GM12874 (cell line): Measurements from ENCODE around the gene VPS13C.

Experiments
- TF ChIP-seq, protein P1 (sequence below): IDR thresholded peaks from 2 replicates; pipeline ENCODE4 v1.5.1; 2011; ENCODE audit warnings: low read depth, mild to moderate bottlenecking, control low read depth, low read length, moderate library complexity; ENCODE audit not compliant: insufficient read depth

The VPS13C gene

DNA sequence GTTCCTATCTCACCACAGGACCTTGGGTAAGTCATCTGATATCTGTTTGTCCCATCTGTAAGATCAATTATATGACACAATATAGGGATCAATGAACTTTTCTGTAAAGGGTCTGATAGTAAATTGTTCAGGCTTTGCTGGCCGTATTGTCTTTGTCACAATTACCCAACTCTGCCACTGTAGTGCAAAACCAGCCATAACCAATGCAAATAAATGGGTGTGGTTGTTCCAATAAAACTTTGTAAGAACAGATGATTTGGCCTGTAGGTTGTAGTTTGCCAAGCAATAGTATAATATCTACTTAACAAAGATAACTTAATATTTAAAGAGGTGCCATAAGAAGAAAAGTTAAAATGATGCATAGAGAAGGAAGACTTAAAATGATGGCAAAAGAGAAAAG lies 210.8 kb downstream of the VPS13C start:
- TF ChIP-seq, protein P1, sequence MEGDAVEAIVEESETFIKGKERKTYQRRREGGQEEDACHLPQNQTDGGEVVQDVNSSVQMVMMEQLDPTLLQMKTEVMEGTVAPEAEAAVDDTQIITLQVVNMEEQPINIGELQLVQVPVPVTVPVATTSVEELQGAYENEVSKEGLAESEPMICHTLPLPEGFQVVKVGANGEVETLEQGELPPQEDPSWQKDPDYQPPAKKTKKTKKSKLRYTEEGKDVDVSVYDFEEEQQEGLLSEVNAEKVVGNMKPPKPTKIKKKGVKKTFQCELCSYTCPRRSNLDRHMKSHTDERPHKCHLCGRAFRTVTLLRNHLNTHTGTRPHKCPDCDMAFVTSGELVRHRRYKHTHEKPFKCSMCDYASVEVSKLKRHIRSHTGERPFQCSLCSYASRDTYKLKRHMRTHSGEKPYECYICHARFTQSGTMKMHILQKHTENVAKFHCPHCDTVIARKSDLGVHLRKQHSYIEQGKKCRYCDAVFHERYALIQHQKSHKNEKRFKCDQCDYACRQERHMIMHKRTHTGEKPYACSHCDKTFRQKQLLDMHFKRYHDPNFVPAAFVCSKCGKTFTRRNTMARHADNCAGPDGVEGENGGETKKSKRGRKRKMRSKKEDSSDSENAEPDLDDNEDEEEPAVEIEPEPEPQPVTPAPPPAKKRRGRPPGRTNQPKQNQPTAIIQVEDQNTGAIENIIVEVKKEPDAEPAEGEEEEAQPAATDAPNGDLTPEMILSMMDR: no peak

DNA sequence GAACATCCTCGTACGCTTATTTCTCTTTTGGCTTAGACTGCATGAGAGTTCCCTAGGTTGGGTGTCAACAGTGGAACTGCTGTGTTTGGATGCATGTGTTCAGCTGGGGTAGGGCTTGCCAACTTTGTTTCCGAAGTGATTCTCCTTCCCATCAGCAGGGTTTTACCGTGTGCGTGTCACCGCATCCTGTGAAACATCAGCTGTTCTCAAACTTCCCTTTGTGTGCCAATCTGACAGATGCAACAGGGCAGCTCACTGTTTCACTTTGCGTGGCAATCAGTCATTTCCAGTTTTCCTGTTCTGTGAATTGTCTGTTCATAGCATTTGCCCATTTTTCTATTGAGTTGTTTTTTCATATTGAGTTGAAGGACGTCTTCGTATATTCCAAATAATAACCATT lies 218.8 kb downstream of the VPS13C start:
- TF ChIP-seq, protein P1: no peak

DNA sequence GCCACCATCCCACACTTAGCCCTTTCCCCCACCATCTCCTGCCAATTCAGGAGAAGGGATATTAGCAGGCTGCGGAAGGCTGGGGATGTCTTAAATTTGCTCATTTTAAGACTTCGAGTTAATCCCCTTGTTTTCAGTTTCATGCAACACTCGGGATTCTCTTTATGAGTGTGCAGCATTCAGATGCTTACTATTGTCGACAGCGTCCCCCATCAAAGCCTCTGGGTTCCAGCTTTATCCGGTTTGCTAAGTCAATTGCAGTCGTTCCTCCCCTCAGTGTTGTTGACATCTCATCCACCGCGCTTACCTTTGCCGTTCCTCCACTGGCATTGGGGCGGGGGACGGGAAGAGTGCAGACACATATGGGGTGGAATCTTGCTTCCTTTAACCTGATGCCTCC lies 220.2 kb downstream of the VPS13C start:
- TF ChIP-seq, protein P1: no peak

DNA sequence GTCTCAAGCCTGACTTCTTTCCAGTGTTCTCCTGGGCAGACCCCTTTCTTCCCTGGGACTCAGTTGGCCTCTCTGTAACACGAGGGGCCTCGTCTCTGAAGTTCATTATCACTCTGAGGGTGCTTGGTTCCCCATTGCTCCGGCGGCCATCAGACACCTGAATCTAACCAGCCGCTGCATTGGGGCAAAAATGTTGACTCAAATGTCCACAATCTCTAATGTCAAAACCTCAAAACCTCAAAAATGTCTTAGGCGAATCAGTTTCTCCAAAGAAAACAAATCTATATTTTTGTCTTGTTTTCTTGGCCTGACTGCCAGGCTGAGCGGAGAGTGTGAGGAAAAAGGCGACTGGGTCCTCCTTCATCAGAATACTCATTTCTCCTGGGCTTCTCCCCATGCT lies 220.7 kb downstream of the VPS13C start:
- TF ChIP-seq, protein P1: no peak

DNA sequence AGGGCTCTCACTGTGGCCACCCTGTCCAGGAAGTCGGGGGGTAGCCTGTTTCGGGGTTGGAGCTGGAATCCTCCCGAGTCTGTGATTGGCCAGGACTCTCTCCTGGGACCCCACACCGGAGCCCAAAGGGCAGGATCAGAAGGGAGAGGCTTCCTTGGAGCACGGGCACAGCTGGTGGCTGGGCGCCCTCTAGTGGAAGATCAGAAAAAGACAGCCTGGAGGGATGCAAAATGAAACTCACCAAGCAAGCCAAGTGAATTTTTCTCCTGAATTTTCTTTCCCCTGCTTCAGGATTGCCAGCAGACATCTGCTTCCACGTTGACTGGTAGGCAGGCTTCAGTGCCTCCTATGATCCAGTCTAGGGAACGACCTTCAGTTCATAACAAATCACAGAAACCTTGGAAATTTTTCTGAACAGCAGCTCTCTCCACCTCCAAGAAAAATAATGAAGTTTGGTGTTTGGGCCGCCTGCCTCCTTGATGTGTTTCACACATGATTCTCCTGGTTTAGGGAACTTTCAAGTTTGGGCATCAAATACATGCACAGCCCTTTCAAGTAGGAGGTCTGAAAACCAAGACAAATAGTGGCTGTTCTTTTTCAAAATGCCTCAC lies 224.6 kb downstream of the VPS13C start:
- TF ChIP-seq, protein P1: peak; percentile 93

DNA sequence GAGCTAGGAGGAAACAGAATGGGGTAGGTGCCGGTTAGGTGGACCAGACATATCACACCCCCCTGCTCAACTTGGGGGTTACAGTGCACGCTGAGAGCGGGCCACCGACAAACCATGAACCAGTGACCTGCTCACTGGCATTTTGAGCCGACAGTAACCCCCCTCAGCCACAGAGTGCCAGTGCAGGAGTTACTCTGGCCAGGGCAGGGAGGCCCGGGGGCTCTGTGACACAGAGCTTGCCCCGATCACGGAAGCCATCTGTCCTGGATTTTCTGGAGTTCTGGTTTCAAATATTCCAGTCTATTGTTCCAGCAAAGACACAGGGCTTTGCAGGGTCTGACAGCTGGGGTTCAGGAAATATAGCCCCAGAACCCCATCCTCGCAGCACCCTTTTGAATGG lies 225.2 kb downstream of the VPS13C start:
- TF ChIP-seq, protein P1: no peak

DNA sequence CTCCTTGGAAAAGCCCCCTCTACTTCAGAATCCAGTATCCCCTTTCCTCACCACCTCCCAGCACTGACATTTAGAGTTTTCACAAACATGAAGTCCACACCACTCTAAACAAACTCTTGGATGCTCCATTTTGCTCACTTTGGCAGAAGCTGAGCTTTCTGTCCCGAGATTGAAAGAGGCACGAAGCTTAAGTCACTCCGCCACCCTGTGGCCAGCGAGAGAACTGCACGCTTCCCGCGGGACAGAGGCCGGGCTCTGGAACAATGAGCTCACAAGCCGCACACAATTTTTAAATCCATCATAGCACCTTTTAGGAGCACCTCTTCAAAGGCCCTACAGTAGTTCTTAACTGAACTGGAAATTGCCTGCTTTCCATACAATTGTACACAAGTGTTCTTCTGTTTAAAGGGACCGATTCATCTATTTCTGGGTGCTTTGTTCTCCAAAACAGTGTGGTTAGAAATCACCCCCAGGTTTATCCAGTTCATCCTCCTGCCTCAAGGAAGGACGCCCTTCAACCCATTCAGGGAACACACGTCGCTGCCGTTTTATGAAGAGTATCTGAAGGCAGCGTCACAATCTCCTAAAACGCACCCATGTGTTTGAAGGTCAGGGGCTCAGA lies 226.1 kb downstream of the VPS13C start:
- TF ChIP-seq, protein P1: peak; percentile 92
